ENCODE results near the gene CTSS. TPM values are rescaled to one million over a fixed set of nuclear protein-coding genes. Genes with fewer than 3 reads are reported as not detected.
"Not testable (repeated sequence)": the region's sequence is repeated elsewhere in the genome, so short reads cannot be mapped to it uniquely, and the experiment has no call there.

CTSS gene
- total RNA-seq, 2 experiments from 2014 or later: 39.4 to 45.5 TPM

- CTCF ChIA-PET: no interaction called here
- DNase-seq: no peak
- POLR2A ChIA-PET: no interaction called here
- H3K4me1 Mint-ChIP-seq (ENCODE audit: low read depth): no peaks in the 10 kb centered on the region
- no peaks in the 10 kb centered on the region for H3K9me3 Mint-ChIP-seq
- no peaks in the 10 kb centered on the region for H3K36me3 Mint-ChIP-seq
- intact Hi-C loops (cut with micrococcal nuclease): no loop called here
- no peaks in the 10 kb centered on the region for H3K27me3 Mint-ChIP-seq
- no peak overlapping the region for H3K4me3 Mint-ChIP-seq
- H3K27ac Mint-ChIP-seq: no peak overlapping the region
Measured at GRCh38 chr1:150796374-150796773, 30.8 kb upstream of the CTSS start.

GRCh38 chr1:150793778-150794177, 28.2 kb upstream of the CTSS start:
- H3K4me1 Mint-ChIP-seq (ENCODE audit: low read depth); POLR2A ChIA-PET; DNase-seq; H3K9me3 Mint-ChIP-seq; H3K27me3 Mint-ChIP-seq; CTCF ChIA-PET; H3K4me3 Mint-ChIP-seq; H3K36me3 Mint-ChIP-seq; H3K27ac Mint-ChIP-seq; intact Hi-C loops (cut with micrococcal nuclease): not testable (repeated sequence)

- no peaks in the 10 kb centered on the region for H3K27me3 Mint-ChIP-seq
- H3K4me3 Mint-ChIP-seq: no peak overlapping the region
- no peaks in the 10 kb centered on the region for H3K9me3 Mint-ChIP-seq
- no peaks in the 10 kb centered on the region for H3K36me3 Mint-ChIP-seq
- POLR2A ChIA-PET: no interaction called here
- CTCF ChIA-PET: no interaction called here
- no peak overlapping the region for H3K27ac Mint-ChIP-seq
- DNase-seq: no peak
- no peaks in the 10 kb centered on the region for H3K4me1 Mint-ChIP-seq (ENCODE audit: low read depth)
- intact Hi-C loops (cut with micrococcal nuclease): no loop called here
Measured at GRCh38 chr1:150793221-150793620, 27.6 kb upstream of the CTSS start.

GRCh38 chr1:150791585-150791984, 26.0 kb upstream of the CTSS start:
- no peak for DNase-seq
- H3K36me3 Mint-ChIP-seq: no peaks in the 10 kb centered on the region
- intact Hi-C loops (cut with micrococcal nuclease): no loop called here
- no peak overlapping the region for H3K27ac Mint-ChIP-seq
- POLR2A ChIA-PET: no interaction called here
- H3K9me3 Mint-ChIP-seq: no peaks in the 10 kb centered on the region
- H3K27me3 Mint-ChIP-seq: no peaks in the 10 kb centered on the region
- CTCF ChIA-PET: no interaction called here
- H3K4me3 Mint-ChIP-seq: no peak overlapping the region
- H3K4me1 Mint-ChIP-seq (ENCODE audit: low read depth): no peaks in the 10 kb centered on the region

GRCh38 chr1:150789396-150789795, 23.8 kb upstream of the CTSS start:
- no peak overlapping the region for H3K27ac Mint-ChIP-seq
- H3K27me3 Mint-ChIP-seq: no peaks in the 10 kb centered on the region
- ChIA-PET POLR2A (no interaction called here), CTCF (no interaction called here)
- no peaks in the 10 kb centered on the region for H3K9me3 Mint-ChIP-seq
- no peak overlapping the region for H3K4me3 Mint-ChIP-seq
- H3K36me3 Mint-ChIP-seq: no peaks in the 10 kb centered on the region
- no peak for DNase-seq
- H3K4me1 Mint-ChIP-seq (ENCODE audit: low read depth): no peaks in the 10 kb centered on the region
- intact Hi-C loops (cut with micrococcal nuclease): no loop called here

DNA sequence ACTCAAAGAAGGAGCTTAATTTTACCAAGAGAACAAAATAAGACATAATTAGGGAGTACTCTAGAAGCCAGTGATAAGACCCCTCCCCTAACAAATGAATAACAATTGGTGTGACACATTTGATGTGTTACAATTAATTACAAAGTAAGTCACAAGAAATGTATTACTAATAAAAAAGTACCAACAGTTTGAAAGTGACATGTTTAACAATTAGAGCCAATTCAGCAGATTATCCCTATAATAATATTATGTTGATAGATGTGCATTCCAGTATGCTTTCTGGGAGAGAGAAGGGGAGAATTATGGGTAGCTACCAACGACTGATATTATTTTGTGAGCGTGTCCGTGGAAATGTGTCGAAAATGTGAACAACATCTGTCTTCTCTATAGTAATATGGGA, 23.4 kb upstream of the CTSS start:
- ChIA-PET POLR2A (no interaction called here), CTCF (no interaction called here)
- Mint-ChIP-seq H3K9me3 (no peaks in the 10 kb centered on the region), H3K4me1 (ENCODE audit: low read depth) (no peaks in the 10 kb centered on the region), H3K4me3 (no peak overlapping the region), H3K36me3 (no peaks in the 10 kb centered on the region), H3K27me3 (no peaks in the 10 kb centered on the region), H3K27ac (no peak overlapping the region)
- intact Hi-C loops (cut with micrococcal nuclease): no loop called here
- no peak for DNase-seq

DNA sequence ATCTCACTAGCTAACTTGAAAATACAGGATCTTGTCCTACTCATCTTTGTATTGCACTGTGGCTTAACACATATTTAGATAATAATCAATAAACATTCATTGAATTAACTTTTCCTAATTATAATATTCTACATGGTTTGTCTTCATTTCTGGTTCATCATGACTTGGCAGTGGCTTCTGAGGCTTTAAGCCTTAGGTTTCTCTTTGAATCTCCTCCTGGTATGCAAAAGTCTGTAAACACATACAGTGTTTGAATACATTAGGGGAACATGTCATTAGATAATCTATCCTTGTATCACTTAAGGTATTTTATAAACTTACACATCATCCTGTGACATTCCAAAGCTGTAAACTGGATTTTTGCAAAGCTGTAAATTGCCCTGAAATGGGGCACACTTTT, 21.9 kb upstream of the CTSS start:
- ChIA-PET POLR2A (no interaction called here), CTCF (no interaction called here)
- H3K4me3 Mint-ChIP-seq: no peak overlapping the region
- no peaks in the 10 kb centered on the region for H3K27me3 Mint-ChIP-seq
- intact Hi-C loops (cut with micrococcal nuclease): no loop called here
- no peaks in the 10 kb centered on the region for H3K4me1 Mint-ChIP-seq (ENCODE audit: low read depth)
- no peaks in the 10 kb centered on the region for H3K36me3 Mint-ChIP-seq
- no peak for DNase-seq
- H3K9me3 Mint-ChIP-seq: no peaks in the 10 kb centered on the region
- H3K27ac Mint-ChIP-seq: no peak overlapping the region

- H3K27ac Mint-ChIP-seq: no peak overlapping the region
- ChIA-PET CTCF (no interaction called here), POLR2A (no interaction called here)
- no peaks in the 10 kb centered on the region for H3K9me3 Mint-ChIP-seq
- no peaks in the 10 kb centered on the region for H3K27me3 Mint-ChIP-seq
- peaks cover 12% of the 10 kb centered on the region for H3K4me1 Mint-ChIP-seq (ENCODE audit: low read depth)
- intact Hi-C loops (cut with micrococcal nuclease): no loop called here
- no peak overlapping the region for H3K4me3 Mint-ChIP-seq
- DNase-seq: no peak
- no peaks in the 10 kb centered on the region for H3K36me3 Mint-ChIP-seq
Measured at GRCh38 chr1:150780510-150780909, 14.9 kb upstream of the CTSS start.

GRCh38 chr1:150778409-150778808, 12.8 kb upstream of the CTSS start:
- no peak overlapping the region for H3K27ac Mint-ChIP-seq

DNA sequence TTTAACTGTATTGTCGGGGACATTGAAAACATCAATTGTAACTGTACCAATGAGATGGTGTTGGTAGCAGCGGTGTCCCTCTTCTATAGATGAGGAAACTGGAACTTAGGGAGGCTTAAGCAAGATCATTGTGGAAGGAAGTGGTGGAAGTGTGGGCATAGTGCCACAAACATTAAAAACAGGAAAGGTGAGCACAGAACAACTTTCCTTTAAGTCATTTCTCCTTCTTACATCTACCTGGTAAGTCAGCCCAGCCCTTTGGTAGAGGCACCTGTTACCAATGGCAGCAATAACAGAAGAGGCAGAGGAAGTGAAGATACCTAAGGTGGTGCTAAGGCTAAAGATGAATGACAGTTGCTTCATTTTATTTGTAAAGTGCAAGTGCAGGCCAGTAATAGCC, 12.0 kb upstream of the CTSS start:
- H3K36me3 Mint-ChIP-seq: no peaks in the 10 kb centered on the region
- CTCF ChIA-PET: interaction anchor here (0.6 kb wide), 1 partner anchor 11 kb away, joined by 3 read pairs; no protein-coding TSS in a partner anchor
- H3K27me3 Mint-ChIP-seq: no peaks in the 10 kb centered on the region
- peaks cover 12% of the 10 kb centered on the region for H3K4me1 Mint-ChIP-seq (ENCODE audit: low read depth)
- intact Hi-C loops (cut with micrococcal nuclease): no loop called here
- H3K4me3 Mint-ChIP-seq: no peak overlapping the region
- POLR2A ChIA-PET: no interaction called here
- DNase-seq: no peak
- H3K9me3 Mint-ChIP-seq: no peaks in the 10 kb centered on the region
- H3K27ac Mint-ChIP-seq: no peak overlapping the region

More at GRCh38 chr1:150778409-150778808, 12.8 kb upstream of the CTSS start:
- DNase-seq: no peak
- ChIA-PET POLR2A (interaction anchor here (0.6 kb wide), 1 partner anchor 64 kb away, joined by 7 read pairs; no protein-coding TSS in a partner anchor), CTCF (no interaction called here)
- Mint-ChIP-seq H3K36me3 (no peaks in the 10 kb centered on the region), H3K27me3 (no peaks in the 10 kb centered on the region), H3K4me3 (no peak overlapping the region), H3K9me3 (no peaks in the 10 kb centered on the region), H3K4me1 (ENCODE audit: low read depth) (peaks cover 12% of the 10 kb centered on the region)
- intact Hi-C loops (cut with micrococcal nuclease): no loop called here

- H3K27ac Mint-ChIP-seq; H3K4me3 Mint-ChIP-seq; POLR2A ChIA-PET; intact Hi-C loops (cut with micrococcal nuclease); DNase-seq; H3K27me3 Mint-ChIP-seq; H3K36me3 Mint-ChIP-seq; CTCF ChIA-PET; H3K9me3 Mint-ChIP-seq: not testable (repeated sequence)
- peaks cover 21% of the 10 kb centered on the region for H3K4me1 Mint-ChIP-seq (ENCODE audit: low read depth)
Measured at GRCh38 chr1:150775931-150776505, 10.4 kb upstream of the CTSS start.

DNA sequence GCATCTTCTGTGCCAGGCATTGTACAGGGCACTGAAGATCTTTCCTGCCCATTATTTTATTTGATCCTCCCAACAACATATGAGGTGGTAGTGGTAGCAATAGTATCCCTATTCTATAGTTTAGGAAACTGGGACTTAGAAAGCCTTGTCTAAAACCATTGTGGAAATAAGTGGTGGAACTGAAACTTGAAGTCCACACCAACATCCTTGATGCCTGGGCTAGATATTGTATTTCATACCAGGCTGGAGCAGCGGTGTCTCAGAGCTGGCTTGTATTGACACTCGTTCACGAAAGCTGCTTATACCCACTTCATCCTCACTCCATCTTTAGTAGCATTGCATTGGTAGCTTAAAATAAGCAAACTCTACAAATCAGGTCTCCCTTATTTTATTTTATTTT, 9.7 kb upstream of the CTSS start:
- H3K9me3 Mint-ChIP-seq: no peaks in the 10 kb centered on the region

DNA sequence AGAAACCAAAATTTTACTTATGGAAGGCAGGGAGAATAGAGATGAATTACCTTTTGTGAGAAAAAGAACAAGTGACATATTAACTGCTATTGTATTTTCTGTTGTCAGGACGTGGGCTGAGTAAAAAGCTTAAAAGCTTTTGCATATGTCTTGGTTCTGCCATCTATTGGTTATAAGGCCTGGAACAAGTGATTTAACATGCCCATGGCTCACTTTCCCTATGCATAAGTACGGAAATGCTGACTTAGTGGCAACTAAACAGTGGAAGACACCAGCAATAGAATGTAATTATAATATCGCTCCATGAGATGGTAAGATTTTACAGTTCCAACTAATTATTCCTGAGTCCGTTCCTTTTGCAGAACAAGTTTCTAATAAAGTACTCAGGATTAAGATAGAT, 6.7 kb upstream of the CTSS start:
- H3K4me3 Mint-ChIP-seq: no peak overlapping the region
- H3K36me3 Mint-ChIP-seq: no peaks in the 10 kb centered on the region
- no peaks in the 10 kb centered on the region for H3K9me3 Mint-ChIP-seq
- peaks cover 22% of the 10 kb centered on the region for H3K4me1 Mint-ChIP-seq (ENCODE audit: low read depth)
- ChIA-PET POLR2A (no interaction called here), CTCF (no interaction called here)
- intact Hi-C loops (cut with micrococcal nuclease): no loop called here
- H3K27me3 Mint-ChIP-seq: no peaks in the 10 kb centered on the region
- H3K27ac Mint-ChIP-seq: no peak overlapping the region
- no peak for DNase-seq

More for the DNA sequence above, 9.7 kb upstream of the CTSS start:
- intact Hi-C loops (cut with micrococcal nuclease): no loop called here
- H3K4me3 Mint-ChIP-seq: no peak overlapping the region
- ChIA-PET CTCF (interaction anchor here (0.7 kb wide), 1 partner anchor 30 kb away, joined by 5 read pairs; no protein-coding TSS in a partner anchor), POLR2A (no interaction called here)
- H3K27me3 Mint-ChIP-seq: no peaks in the 10 kb centered on the region
- no peak overlapping the region for H3K27ac Mint-ChIP-seq
- DNase-seq: no peak
- peaks cover 28% of the 10 kb centered on the region for H3K4me1 Mint-ChIP-seq (ENCODE audit: low read depth)
- no peaks in the 10 kb centered on the region for H3K36me3 Mint-ChIP-seq

All from activated CD4-positive, alpha-beta memory T cell treated with anti-CD3 and anti-CD28 coated beads for 36 hours (primary cell).